Suppressor macrophage treated with lipopolysaccharide for 4 hours (primary cell): Measurements from ENCODE around the gene THAP12.

Experiments used
- DNase-seq: peaks from one replicate; pipeline ENCODE4 v3.0.0-alpha.2; 2020

Gene THAP12

GRCh38 chr11:76379807-76380158 is 1.1 kb downstream of the THAP12 start:
- DNase-seq = no peak

DNA sequence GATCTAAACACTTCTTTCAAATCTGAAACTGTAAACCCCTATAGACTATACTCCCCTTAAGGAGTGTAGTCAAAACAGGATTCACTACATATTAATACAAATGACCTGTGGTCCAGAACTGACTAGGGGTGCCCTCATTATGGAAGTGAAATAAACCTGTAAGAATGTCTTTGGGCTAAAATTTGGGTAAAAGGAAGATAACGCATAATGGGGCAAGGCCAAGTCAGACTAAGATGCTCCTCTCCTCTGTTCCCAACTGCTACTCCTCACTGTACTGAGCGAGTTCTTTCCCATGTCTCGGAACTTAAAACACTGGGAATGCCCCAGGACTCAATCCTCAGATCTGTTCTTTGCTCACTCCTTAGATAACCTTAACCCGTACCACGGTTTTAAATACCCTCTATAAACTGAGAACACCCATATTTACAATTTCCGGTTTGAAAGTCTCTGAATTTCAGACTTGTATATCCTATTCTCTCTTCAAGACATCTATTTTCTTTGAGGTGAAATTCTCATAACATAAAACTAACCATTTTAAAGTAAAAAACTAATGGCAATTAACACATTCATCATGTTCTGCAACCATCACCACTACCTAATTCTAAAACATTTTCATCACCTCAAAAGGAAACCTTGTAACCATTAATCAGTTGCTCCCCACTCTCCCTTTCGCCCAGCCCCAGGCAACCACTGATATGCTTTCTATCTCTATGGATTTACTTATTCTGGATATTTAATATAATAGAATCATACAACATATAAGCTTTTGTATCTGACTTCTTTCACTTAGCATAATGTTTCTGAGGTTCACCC is 4.0 kb downstream of the THAP12 start:
- DNase-seq = no peak

GRCh38 chr11:76371170-76371569 is 9.8 kb downstream of the THAP12 start:
- DNase-seq = peak; percentile 78

GRCh38 chr11:76369406-76369805 is 11.5 kb downstream of the THAP12 start:
- no peak for DNase-seq

DNA sequence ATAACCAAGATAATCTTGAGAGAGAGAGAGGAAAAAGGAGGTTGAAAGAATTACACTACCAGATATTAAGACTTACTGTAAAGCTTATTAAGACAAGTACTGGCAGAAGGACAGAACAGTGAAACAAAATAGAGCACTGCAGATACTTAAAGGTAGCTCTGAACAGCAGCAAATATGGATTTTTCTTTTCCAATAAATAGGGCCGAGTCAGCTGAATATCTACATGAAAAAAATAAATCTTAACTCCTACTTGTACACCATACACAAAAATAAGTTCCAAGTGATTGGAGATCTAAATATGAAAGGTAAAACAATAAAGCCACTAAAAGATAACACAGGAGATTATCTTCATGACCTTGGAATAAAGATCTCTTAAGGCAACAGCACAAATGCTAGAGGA is 12.4 kb downstream of the THAP12 start:
- no peak for DNase-seq

DNA sequence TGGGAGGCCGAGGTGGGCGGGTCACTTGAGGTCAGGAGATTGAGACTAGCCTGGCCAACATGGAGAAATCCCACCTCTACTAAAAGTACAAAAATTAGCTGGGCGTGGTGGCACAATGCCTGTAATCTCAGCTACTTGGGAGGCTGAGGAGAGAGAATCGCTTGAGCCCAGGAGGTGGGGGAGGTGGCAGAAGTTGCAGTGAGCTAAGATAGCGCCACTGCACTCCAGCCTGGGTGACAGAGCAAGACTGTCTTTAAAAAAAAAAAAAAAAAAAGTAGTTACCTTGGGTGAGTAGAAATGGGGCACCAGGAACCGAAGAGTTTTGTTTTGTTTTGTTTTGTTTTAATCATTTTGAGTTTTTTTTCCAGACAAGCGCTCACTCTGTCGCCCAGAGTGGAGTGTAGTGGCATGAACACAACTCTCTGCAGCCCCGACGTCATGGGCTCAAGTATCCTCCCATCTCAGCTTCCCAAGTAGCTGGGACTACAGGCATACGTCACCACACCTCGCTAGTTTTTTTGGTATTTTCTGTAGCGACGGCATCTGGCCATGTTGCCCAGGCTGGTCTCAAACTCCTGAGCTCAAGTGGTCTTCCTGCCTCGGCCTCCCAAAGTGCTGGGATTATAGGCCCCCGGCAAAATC is 15.8 kb downstream of the THAP12 start:
- no peak for DNase-seq

DNA sequence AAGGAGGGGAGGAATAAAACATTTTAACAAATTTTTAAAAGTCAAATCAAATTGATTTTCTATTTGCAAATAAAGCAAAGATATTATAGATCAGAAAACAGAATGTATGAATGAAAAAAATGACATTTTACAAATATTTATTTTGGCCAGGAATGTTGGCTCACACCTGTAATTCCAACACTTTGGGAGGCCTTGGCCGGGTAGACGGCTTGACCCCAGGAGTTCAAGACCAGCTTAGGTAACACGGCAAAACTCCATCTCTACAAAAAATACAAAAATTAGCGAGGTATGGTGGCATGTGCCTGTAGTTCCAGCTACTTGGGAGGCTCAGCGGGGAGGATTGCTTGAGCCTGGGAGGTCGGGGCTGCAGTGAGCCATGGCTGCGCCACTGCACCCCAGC is 18.2 kb downstream of the THAP12 start:
- DNase-seq = no peak

DNA sequence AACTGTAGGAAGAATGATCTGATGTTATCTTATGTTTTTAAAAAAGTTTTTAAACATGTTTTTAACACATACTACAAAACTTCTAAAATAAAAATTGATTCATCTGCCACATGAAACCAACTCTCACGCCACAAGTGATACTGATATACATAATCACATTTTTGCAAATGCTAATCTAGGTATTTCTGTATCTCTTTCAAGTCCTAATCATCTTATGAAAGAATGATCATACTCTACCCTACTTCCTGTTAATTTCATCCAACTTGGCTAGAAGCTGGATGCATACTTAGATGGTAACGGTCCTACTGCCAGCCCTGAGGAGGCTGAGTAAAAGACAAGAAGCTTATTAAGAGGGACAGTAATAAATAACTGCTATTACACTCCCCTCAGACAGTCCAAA is 19.2 kb downstream of the THAP12 start:
- DNase-seq = no peak

- DNase-seq = no peak
Observed at GRCh38 chr11:76361374-76361773, 19.6 kb downstream of the THAP12 start.

DNA sequence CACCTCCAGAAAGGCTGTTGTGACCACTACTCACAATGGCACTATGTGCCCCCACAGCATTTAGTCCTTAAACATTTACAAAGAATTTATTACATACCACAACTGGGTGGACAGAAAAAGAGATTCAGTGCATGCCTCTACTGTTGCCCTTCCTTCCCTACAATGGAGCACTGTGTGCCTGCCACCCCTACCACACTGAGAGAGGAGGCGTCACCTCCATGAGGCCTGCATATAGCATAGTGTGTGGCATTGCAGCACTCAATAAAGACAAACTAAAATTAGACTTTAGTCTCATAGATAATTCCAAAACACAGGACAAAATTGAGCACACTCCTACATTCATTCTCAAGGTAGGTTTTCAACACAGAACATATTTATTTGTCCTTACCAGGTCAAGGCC is 25.8 kb downstream of the THAP12 start:
- DNase-seq = no peak

DNA sequence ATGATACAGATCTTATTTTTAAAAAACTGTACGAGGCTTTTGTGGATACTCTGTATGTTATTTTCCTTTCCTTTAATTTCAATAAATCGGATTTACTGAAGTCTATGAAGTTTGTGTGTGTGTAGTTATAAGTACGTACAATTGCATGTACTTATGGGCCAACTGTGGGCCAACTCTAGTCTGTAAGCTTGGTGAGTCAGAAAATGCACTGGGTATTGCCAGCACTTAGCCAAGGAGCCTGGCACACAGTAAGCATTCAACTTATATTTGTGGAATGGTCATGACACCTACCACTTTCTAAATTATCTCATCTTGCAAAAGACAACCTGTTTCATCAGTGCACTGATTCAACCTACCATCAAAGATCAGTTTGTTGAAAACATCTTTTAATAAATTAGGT is 32.6 kb downstream of the THAP12 start:
- DNase-seq = no peak

DNA sequence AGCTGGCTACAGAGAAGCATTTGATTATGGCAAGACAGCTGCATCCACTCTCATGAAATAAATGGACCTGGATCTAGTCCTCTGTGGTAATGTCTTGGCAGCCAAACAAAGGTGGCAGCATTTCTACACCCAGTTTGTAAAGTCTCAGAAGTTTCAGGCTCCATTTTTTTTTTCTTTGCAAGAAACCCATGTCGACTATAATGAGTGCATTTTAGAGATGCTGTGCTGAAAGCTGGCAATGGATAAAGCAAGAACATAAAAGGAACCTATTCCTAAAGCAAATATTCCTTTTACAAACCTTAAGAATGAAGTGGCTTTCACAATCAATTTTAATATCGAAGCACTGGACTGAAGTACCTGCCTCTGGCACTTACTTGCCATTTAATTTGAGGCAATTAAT is 33.5 kb downstream of the THAP12 start:
- DNase-seq = no peak

- DNase-seq = peak; percentile 80
Observed at GRCh38 chr11:76339221-76339620, 41.7 kb downstream of the THAP12 start.

DNA sequence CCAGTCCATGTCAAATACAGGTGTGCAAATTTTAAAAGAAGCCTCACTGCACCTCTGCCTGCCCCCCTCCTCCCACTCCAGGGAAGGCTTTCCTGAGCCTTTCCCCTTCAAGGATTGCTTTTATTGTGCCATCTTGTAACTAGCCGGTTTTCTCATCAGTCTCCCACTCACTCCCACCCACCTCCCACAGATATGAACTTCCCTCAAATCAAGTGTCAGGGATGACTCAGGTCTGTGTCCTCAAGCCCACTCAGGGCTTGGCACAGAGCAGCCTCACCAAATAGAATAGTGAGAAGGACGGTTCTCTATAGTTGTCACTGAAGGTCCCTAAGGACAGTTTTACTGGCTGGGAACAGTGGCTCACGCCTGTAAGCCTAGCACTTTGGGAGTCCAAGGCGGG is 43.0 kb downstream of the THAP12 start:
- peak; percentile 44 for DNase-seq

DNA sequence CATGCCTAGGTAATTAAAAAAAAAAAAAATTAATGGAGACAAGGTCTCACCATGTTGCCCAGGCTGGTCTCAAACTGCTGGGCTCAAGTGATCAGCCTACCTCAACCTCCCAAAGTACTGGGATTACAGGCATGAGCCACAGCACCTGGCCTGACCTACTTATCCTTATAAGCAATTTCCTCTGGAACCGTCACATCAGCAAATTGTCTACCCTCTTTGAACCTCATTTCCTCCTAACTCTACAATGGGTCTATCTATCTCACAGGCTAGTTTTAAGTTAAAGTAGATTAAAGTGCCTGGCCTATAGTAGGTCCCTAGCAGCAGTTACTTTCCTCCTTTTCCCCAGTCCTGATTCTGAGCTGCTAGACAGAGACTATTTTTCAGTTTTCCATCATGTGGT is 43.5 kb downstream of the THAP12 start:
- no peak for DNase-seq

DNA sequence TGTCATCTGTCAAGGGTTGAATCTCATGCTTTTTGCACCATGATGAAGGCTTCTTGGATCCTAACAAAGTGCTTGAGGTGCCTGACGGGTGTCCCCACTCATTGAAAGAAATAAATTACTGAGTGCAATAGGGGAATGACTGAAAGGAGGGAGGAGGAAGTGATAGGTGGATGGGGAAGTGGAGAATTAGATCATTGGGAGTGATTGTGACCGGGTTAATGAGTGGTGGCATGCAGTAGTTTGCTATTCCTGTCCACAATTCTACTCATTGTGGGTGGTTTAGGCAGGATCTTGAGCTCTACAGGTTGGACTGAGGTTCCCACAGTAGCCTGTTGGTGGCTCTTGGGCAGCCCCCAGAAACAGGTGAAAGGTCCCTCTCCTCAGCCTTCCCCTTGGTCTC is 44.3 kb downstream of the THAP12 start:
- DNase-seq = peak; percentile 45

DNA sequence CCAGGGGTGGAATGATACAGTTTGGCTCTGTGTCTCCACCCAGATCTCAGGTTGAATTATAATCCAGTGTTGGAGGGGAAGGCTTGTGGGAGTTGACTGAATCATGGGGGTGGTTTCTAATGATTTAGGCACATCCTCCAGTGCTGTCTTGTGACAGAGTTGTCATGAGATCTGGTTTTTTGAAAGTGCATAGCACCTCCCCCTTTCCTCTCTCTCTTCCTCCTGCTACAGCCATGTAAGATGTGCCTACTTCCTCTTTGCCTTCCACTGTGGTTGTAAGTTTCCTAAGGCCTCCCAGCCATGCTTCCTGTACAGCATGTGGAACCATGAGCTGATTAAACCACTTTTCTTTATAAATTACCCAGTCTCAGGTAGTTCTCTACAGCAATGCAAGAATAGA is 45.1 kb downstream of the THAP12 start:
- DNase-seq = peak; percentile 88

DNA sequence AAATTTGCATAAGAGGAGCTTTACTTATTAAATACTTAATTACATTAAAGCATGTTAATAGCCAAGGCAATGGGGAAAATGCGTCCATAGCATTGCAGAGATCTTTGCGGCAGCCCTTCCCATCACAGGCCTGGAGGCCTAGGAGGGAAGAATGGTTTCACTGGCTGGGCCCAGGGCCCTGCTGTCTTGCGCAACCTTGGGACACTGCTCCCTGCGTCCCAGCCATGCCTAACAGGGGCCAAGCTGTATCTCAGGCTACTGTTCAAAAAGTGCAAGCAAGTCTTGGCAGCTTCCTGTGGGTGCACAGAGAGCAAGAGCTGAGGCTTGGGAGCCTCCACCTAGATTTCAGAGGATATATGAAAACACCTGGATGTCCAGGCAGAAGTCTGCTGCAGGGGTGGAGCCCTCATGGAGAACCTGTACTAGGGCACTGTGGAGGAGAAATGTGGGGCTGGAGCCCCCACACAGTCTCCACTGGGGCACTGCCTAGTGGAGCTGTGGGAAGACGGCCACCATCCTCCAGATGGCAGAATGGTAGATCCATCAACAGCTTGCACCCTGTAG is 46.0 kb downstream of the THAP12 start:
- no peak for DNase-seq

DNA sequence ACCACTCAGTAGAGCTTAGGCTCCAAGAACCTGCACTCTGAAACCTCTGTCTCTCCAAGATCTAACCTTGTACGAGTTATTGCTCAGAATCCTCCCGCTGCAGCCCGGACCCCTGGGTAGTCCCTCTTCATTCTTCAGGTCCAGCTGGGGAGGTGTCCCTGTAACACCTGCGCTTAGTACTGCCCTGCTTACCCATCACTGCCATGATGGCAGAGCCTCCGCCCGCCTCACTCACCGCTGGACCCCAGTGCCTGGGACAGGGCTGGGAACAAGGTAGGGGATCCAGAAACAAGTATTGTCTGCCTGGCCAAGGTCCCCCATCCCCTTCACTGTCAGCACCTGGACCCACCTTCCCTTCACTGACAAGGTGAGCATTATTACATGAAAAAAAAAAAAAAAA is 50.3 kb downstream of the THAP12 start:
- no peak for DNase-seq

GRCh38 chr11:76329983-76330382 is 50.9 kb downstream of the THAP12 start:
- no peak for DNase-seq

DNA sequence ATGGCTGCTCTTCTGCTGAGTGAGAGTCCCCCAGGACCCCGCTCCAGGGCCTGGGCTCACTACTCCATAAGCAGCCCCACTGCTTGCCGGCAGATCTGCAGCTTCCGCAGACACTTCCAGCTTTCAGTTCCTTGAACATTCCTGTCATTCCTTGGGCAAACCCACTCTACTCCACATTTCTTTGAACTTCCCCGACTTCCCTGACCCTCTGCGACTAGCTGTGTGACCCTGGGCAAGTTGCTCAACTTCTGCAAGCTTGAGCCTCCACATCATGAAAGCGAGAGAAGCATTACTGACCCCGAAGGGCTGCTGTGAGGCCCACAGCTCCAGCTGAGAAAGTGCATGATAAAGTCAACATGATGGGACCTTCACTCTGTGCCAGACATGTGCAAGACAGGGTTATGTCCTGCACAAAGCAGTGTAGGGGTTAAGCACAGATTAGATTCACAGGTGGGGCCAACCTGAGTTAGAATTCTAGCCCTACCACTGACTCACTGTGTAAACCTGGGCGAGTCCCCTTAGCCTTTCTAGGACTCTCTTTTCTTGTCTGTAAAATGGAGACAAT is 51.8 kb downstream of the THAP12 start:
- DNase-seq = no peak

GRCh38 chr11:76327756-76328388 is 53.1 kb downstream of the THAP12 start:
- DNase-seq = no peak

GRCh38 chr11:76327202-76327601 is 53.7 kb downstream of the THAP12 start:
- no peak for DNase-seq

DNA sequence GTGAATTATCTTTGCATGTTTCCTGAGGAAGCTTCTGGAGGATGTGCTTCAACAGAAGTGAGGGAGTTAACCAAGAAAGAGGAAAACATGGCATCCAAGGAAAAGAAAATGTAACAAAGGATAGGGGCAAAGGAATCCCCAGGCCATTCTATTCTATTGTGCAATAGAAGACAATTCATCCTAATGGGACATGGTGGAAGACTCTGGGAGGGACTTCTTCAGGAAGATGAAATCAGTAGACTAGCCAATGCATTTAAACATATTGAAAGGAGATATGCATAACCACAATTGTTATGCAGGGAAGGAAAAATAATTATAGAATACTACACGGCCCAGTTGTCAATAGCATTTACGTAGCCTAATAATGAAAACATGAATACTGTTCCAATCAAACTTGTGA is 55.7 kb downstream of the THAP12 start:
- no peak for DNase-seq
